Measurements from ENCODE around the gene DDX11.
"Not testable (repeated sequence)": the region's sequence is repeated elsewhere in the genome, so short reads cannot be mapped to it uniquely, and the experiment has no call there.

- TF ChIP-seq, protein P1, sequence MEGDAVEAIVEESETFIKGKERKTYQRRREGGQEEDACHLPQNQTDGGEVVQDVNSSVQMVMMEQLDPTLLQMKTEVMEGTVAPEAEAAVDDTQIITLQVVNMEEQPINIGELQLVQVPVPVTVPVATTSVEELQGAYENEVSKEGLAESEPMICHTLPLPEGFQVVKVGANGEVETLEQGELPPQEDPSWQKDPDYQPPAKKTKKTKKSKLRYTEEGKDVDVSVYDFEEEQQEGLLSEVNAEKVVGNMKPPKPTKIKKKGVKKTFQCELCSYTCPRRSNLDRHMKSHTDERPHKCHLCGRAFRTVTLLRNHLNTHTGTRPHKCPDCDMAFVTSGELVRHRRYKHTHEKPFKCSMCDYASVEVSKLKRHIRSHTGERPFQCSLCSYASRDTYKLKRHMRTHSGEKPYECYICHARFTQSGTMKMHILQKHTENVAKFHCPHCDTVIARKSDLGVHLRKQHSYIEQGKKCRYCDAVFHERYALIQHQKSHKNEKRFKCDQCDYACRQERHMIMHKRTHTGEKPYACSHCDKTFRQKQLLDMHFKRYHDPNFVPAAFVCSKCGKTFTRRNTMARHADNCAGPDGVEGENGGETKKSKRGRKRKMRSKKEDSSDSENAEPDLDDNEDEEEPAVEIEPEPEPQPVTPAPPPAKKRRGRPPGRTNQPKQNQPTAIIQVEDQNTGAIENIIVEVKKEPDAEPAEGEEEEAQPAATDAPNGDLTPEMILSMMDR (IDR thresholded peaks at IDR 0.05), result not testable (repeated sequence)
- TF ChIP-seq POLR2A (IDR thresholded peaks at IDR 0.05), result not testable (repeated sequence)
Observed at GRCh38 chr12:31104220-31104619, 30.6 kb downstream of the DDX11 start.
